HG02938 (cell line): Measurements from ENCODE around the gene DGCR8.

ENCODE experiments used
- ATAC-seq: cut with Tn5 transposase; IDR thresholded peaks from one replicate; pipeline ENCODE4 v1.9.1; 2021; ENCODE audit warnings: mild to moderate bottlenecking, moderate library complexity; ENCODE audit not compliant: unreplicated experiment

DGCR8 gene

GRCh38 chr22:20089226-20089976 is 9.4 kb downstream of the DGCR8 start:
- ATAC-seq, result no peak

DNA sequence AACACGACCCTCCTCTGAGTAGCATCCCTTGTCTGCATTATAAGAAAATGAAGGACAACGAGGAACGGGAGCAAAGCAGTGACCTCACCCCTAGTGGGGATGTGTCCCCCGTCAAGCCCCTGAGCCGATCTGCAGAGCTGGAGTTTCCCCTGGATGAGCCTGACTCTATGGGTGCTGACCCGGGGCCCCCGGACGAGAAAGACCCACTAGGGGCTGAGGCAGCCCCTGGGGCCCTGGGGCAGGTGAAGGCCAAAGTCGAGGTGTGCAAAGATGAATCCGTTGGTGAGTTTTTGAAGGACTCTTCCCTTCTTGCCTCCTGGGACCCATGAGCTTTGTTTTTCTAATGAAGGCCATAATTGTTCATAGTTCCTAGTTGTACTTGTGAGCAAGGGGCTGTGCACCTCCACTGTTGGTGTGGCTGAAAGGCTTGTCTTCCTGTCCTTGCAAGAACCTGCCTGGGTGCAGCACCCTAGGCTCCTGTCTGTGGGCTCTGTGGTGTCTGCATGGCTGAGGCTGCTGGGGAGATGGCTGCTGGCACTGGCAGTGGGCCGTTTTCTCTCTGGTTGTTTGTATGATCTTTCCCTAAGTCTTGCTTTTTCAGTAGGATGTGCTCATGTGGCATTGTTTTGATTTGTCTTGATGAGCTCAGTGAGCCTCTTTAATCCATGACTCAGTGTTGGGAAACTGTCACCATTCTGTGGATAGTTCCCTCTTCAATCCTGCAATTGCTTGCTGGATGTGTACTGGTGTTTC is 10.1 kb downstream of the DGCR8 start:
- ATAC-seq, result no peak

DNA sequence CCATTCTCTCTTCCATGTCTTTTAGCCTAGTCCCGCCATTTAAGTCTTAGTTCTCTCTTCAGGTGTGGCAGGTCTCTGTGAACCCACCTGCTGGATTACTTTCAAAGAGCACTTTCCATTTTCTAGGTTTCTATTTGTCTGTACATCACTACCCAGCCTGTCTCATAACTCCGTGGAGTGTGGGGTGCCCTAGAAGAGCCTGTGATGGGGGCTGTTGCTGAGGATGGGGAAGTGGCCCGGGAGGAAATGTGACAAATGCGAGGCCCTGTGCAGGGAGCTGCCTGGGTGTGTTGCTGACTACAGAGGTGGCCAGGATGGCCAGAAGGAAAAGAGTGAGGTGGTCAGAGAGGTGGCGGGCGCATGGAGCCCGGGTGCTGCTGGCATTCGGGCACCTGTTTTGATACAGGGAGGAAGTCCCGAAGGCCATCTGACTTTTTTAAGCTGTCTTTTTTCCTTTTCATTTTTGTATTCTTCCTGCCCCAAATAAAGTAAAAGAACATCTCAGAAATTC is 10.7 kb downstream of the DGCR8 start:
- no peak for ATAC-seq

DNA sequence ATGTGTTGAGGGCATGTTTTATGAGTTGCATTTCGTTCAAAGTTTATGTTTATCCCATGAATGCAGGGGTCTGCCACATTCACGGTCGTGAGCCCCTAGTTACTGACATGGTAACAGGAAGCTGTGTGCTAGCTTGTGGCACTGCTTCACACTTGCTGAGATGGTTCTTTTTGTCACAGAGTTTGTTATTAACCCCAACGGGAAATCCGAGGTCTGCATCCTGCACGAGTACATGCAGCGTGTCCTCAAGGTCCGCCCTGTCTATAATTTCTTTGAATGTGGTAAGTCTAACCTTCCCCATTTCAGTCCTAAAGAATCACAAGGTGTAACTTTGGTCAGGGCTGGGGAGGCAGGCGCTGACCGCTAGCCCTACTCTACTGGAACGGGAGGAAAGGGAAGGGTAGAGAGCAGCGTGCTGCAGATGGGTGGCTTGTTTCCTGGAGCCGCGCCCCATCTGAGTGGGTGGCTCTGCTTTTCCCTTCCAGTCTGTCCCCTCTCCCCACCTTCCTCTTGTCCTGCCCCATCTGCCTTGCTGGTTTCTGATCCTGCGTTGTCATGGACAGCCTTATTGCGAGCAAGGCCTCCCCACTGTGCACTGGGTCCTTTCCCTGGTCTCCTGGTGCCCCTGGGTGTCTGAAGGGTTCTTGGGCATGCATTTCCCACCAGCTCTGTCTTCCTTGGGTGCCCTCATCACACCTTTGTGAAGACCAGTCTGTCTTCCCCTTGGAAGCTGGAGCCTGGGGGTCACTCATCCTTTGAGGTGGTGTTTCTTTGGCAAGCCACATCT is 11.8 kb downstream of the DGCR8 start:
- no peak for ATAC-seq

DNA sequence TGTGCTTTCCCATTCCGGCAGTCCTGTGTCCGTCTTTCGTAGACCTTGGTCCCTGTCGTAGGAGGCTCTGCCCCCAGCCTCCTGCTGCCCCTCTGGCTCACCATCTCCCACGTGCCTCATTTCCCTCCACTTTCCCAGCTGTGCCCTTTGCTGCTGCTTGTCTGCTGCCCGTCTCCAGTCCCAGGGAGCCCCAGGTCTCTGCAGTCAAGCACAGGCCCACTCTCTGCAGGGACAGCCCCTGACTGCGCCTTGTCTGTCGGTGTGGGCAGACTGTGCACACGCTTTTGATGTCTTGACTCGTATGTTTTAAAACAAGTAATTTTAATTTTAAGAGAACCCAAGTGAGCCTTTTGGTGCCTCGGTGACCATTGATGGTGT is 12.4 kb downstream of the DGCR8 start:
- no peak for ATAC-seq

- ATAC-seq, result no peak
These were observed 13.6 kb downstream of the DGCR8 start for GRCh38 chr22:20093418-20094196.

- ATAC-seq, result no peak
These were observed 14.3 kb downstream of the DGCR8 start for GRCh38 chr22:20094197-20094807.

DNA sequence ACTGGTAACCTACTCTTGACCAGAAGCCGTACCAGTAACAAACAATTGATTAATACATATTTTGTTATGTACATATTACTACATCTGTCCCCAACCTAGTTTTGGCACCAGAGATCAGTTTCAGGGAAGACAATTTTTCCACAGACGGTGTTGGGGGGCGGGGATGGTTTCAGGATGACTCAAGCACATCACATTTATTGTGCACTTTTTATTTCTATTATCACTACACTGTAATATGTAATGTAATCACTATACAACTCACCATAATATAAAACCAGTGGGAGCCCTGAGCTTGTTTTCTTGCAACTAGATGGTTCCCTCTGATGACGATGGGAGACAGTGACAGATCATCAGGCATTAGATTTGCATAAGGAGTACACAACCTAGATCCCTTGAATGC is 15.5 kb downstream of the DGCR8 start:
- no peak for ATAC-seq

- no peak for ATAC-seq
These were observed 16.8 kb downstream of the DGCR8 start for GRCh38 chr22:20096574-20097420.

- no peak for ATAC-seq
These were observed 19.2 kb downstream of the DGCR8 start for GRCh38 chr22:20099099-20099711.

DNA sequence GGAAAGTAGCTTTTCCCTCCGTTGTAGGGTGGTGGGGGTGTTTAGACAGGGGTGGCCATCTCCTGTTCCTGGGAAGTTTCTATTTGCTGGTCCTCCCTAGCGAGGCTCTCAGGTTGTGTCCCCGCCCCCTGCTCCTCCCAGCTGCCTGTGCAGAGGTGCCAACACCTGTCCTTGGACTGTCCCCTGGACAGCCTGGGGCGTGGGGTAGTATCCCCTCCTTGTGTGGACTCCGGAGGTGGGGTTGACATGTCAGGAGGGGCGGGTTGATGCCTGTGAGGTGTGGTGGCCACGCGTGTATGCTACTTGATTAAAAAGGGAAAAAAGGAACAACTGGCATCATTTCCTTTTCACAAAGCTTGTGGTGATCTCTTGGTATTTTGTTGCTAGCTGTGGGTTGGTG is 21.6 kb downstream of the DGCR8 start:
- no peak for ATAC-seq

DNA sequence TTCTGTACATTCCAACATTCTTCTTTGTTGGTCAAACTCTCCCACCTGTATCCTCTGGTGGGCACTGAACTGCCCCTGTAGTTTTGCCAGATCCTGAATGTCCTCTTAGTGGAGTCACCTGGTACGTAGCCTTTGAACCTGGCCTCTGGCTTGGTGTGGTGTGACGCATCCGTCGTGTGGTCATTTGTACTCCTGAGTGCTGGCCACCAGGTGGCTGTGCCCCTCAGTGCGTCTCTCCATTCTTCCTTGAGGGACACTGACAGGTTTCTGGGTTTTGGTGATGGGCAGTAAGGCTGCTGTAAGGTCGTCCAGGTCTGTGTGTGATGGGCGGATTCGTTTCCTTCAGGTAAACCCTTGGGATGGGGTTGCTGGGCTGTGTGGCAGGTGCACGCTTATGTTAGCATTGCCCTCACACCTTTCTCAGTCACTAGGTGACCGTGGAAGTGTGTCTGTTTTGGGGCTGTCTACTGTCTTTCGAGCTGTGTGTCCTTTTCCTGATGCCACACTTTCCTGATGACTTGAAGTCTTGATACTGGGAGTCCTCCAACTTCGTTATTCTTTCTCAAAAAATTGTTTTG is 22.3 kb downstream of the DGCR8 start:
- ATAC-seq, result no peak

DNA sequence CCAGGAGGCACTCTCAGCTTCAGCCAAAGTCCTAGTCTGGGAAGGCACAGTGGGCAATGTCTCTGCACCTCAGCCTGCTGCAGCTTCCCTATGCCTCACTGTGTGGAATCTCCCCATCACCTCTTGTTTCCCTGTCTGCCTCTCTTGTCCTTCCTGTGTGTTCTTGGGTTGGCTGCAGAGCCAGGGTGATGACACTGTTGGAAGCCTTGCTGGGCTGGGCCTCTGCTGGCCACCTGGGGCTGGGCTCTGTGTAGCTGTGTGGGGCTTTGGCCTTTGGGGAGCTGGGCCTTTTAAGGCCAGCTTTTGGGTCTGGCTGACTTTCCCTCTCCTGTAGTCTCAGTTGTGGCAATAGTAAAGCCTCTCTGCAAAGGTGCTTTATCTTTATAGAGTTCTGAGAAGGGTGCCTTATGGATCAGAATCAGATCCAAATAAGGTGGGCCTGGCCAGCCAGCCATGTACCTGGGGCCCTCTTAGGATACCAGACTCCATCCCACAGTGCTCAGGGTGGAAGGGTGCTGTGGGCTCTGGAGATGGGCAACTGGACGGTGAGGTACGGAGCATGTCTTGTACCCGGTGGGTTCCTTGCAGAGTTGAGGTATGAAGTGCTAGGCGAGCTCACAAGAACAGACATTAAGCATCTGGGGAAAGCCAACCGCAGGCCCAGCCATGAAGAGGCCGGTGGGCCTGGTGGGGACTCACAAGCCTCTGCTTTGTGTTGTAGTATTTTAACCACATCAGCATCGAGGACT is 25.6 kb downstream of the DGCR8 start:
- no peak for ATAC-seq

GRCh38 chr22:20106205-20106848 is 26.3 kb downstream of the DGCR8 start:
- no peak for ATAC-seq

DNA sequence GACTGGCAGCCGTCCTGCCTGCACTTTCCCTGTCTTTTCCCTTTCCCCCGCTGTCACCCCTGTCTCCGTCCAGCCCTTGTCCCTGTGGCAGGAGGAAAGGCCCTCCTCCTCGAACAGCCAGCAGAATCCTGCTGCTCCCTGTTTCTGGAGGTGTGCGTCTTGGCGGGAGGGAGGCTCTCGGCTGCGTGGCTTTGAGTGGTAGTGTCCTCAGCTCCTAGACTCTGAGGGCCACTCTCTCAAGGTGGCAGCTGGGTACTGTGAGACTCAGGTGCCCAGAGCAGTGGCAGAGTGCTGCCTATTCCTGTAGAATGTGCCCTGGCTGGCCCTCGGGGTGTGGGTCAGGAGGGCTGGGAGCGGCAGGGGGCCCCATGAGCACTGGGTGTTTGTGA is 26.8 kb downstream of the DGCR8 start:
- no peak for ATAC-seq

GRCh38 chr22:20107471-20107901 is 27.4 kb downstream of the DGCR8 start:
- no peak for ATAC-seq
